GM18505 (cell line): Measurements from ENCODE around the gene TERB1.
A peak's percentile ranks its signal among the peaks of the same experiment; 100 is the strongest.

Experiments
- ATAC-seq: cut with Tn5 transposase; IDR thresholded peaks from one replicate; pipeline ENCODE4 v1.9.1; 2021; ENCODE audit not compliant: unreplicated experiment
- POLR2A ChIP-seq: IDR thresholded peaks from 4 replicates; pipeline ENCODE4 v1.6.1; 2011; ENCODE audit warnings: borderline replicate concordance; ENCODE audit not compliant: insufficient read depth, insufficient read length; ENCODE audit errors: extremely low read depth

TERB1 gene

GRCh38 chr16:66790130-66790733 lies 11.2 kb downstream of the TERB1 start:
- no peak for TF ChIP-seq POLR2A
- ATAC-seq, result no peak

- no peak for TF ChIP-seq POLR2A
These were observed 14.0 kb downstream of the TERB1 start for GRCh38 chr16:66787427-66787826.

GRCh38 chr16:66786551-66786950 lies 14.8 kb downstream of the TERB1 start:
- no peak for ATAC-seq
- no peak for TF ChIP-seq POLR2A

More at GRCh38 chr16:66787427-66787826, 14.0 kb downstream of the TERB1 start:
- no peak for ATAC-seq

GRCh38 chr16:66776457-66776856 lies 24.9 kb downstream of the TERB1 start:
- TF ChIP-seq POLR2A, result no peak
- ATAC-seq, result no peak

- ATAC-seq, result no peak
- TF ChIP-seq POLR2A, result no peak
These were observed 26.4 kb downstream of the TERB1 start for GRCh38 chr16:66774981-66775380.

- no peak for TF ChIP-seq POLR2A
- no peak for ATAC-seq
These were observed 43.3 kb downstream of the TERB1 start for GRCh38 chr16:66758086-66758485.

GRCh38 chr16:66754819-66755218 lies 46.6 kb downstream of the TERB1 start:
- no peak for TF ChIP-seq POLR2A
- ATAC-seq, result no peak

- no peak for ATAC-seq
- no peak for TF ChIP-seq POLR2A
These were observed 47.2 kb downstream of the TERB1 start for GRCh38 chr16:66754211-66754610.

- TF ChIP-seq POLR2A, result no peak
These were observed 48.4 kb downstream of the TERB1 start for GRCh38 chr16:66752958-66753357.

GRCh38 chr16:66752379-66752778 lies 49.0 kb downstream of the TERB1 start:
- no peak for ATAC-seq
- TF ChIP-seq POLR2A, result no peak

More at GRCh38 chr16:66752958-66753357, 48.4 kb downstream of the TERB1 start:
- no peak for ATAC-seq

GRCh38 chr16:66751992-66752322 lies 49.4 kb downstream of the TERB1 start:
- no peak for TF ChIP-seq POLR2A
- ATAC-seq, result no peak

GRCh38 chr16:66751303-66751991 lies 49.9 kb downstream of the TERB1 start, which contains the start of gene DYNC1LI2:
TSS of gene DYNC1LI2 (minus strand) at chr16:66751609. CDS start at chr16:66751591, 18 bp downstream.
- TF ChIP-seq POLR2A, result peak; percentile 80
- peak; percentile 77 for ATAC-seq

GRCh38 chr16:66751053-66751302 lies 50.4 kb downstream of the TERB1 start:
- peak; percentile 3 for ATAC-seq
- no peak for TF ChIP-seq POLR2A

- no peak for TF ChIP-seq POLR2A
- ATAC-seq, result no peak
These were observed 50.9 kb downstream of the TERB1 start for GRCh38 chr16:66750279-66751052.

GRCh38 chr16:66746682-66747081 lies 54.7 kb downstream of the TERB1 start:
- peak; percentile 41 for ATAC-seq
- TF ChIP-seq POLR2A, result no peak

- no peak for TF ChIP-seq POLR2A
These were observed 55.3 kb downstream of the TERB1 start for GRCh38 chr16:66746048-66746447.

More at GRCh38 chr16:66746048-66746447, 55.3 kb downstream of the TERB1 start:
- ATAC-seq, result no peak
